Trophoblast cell (in vitro differentiated cells and primary cell): ENCODE results near the gene SFXN4.

Source experiments
- DNase-seq, 2 donors: peaks; one replicate each; pipeline ENCODE4 v3.0.0-alpha.2; 2016
- H2AFZ ChIP-seq: 2 replicates; pipeline ENCODE4 v1.6.1; 2013; ENCODE audit warnings: low read length, moderate library complexity, mild to moderate bottlenecking; ENCODE audit not compliant: insufficient read depth, poor library complexity
- H2AK5ac ChIP-seq: 2 replicates; pipeline ENCODE4 v1.6.1; 2013; ENCODE audit warnings: mild to moderate bottlenecking, low read length
- H2BK120ac ChIP-seq: 2 replicates; pipeline ENCODE4 v1.6.1; 2013; ENCODE audit warnings: low read length, mild to moderate bottlenecking, moderate library complexity; ENCODE audit not compliant: insufficient read depth, poor library complexity
- H2BK12ac ChIP-seq: 2 replicates; pipeline ENCODE4 v1.6.1; 2013; ENCODE audit warnings: mild to moderate bottlenecking, low read length, moderate library complexity
- H2BK5ac ChIP-seq: 2 replicates; pipeline ENCODE4 v1.6.1; 2013; ENCODE audit warnings: low read length, low read depth, moderate library complexity, mild to moderate bottlenecking; ENCODE audit not compliant: poor library complexity
- H3K14ac ChIP-seq: 2 replicates; pipeline ENCODE4 v1.6.1; 2013; ENCODE audit warnings: mild to moderate bottlenecking, low read length
- H3K18ac ChIP-seq: 2 replicates; pipeline ENCODE4 v1.6.1; 2013; ENCODE audit warnings: mild to moderate bottlenecking, low read length
- H3K23ac ChIP-seq: 2 replicates; pipeline ENCODE4 v1.6.1; 2013; ENCODE audit warnings: low read length
- H3K27ac ChIP-seq: 2 replicates; pipeline ENCODE4 v1.5.1; 2013; ENCODE audit warnings: low read depth, mild to moderate bottlenecking, inconsistent platforms, low read length, moderate library complexity
- H3K27me3 ChIP-seq: 2 replicates; pipeline ENCODE4 v1.6.1; 2013; ENCODE audit warnings: inconsistent platforms, mild to moderate bottlenecking, low read length, moderate library complexity; ENCODE audit not compliant: insufficient read depth
- H3K36me3 ChIP-seq, 2 experiments: 1 replicate in 1 of 2; 2 replicates in 1 of 2; pipeline ENCODE4 v1.6.1; 2013; ENCODE audit warnings: low read length in 2 of 2, mild to moderate bottlenecking in 2 of 2, moderate library complexity in 1 of 2; ENCODE audit not compliant: insufficient read depth in 2 of 2, control insufficient read depth in 1 of 2
- H3K4ac ChIP-seq: 2 replicates; pipeline ENCODE4 v1.6.1; 2013; ENCODE audit warnings: low read depth, mild to moderate bottlenecking, low read length, moderate library complexity
- H3K4me1 ChIP-seq, 2 experiments: 1 replicate in 1 of 2; 2 replicates in 1 of 2; pipeline ENCODE4 v1.6.1; 2013; ENCODE audit warnings: low read length in 2 of 2, mild to moderate bottlenecking in 2 of 2, moderate library complexity in 1 of 2; ENCODE audit not compliant: insufficient read depth in 2 of 2, control insufficient read depth in 1 of 2
- H3K4me2 ChIP-seq: 2 replicates; pipeline ENCODE4 v1.6.1; 2013; ENCODE audit warnings: inconsistent platforms, mild to moderate bottlenecking, low read length, moderate library complexity
- H3K4me3 ChIP-seq: 2 replicates; pipeline ENCODE4 v1.5.1; 2013; ENCODE audit warnings: mild to moderate bottlenecking, low read depth, low read length, inconsistent platforms
- H3K79me1 ChIP-seq: one replicate; pipeline ENCODE4 v1.6.1; 2013; ENCODE audit warnings: low read length
- H3K79me2 ChIP-seq: 2 replicates; pipeline ENCODE4 v1.6.1; 2013; ENCODE audit warnings: low read length, mild to moderate bottlenecking; ENCODE audit not compliant: control insufficient read depth, insufficient read depth, poor library complexity
- H3K9ac ChIP-seq: 2 replicates; pipeline ENCODE4 v1.6.1; 2013; ENCODE audit warnings: mild to moderate bottlenecking, low read length
- H3K9me3 ChIP-seq: 2 replicates; pipeline ENCODE4 v1.6.1; 2013; ENCODE audit warnings: low read depth, mild to moderate bottlenecking, control low read depth, inconsistent platforms, low read length; ENCODE audit not compliant: insufficient read depth
- H4K12ac ChIP-seq: 2 replicates; pipeline ENCODE4 v1.6.1; 2013; ENCODE audit warnings: low read depth, mild to moderate bottlenecking, low read length, moderate library complexity
- H4K8ac ChIP-seq: 2 replicates; pipeline ENCODE4 v1.6.1; 2013; ENCODE audit warnings: low read depth, mild to moderate bottlenecking, low read length, moderate library complexity
- H4K91ac ChIP-seq: one replicate; pipeline ENCODE4 v1.6.1; 2013; ENCODE audit warnings: low read depth, mild to moderate bottlenecking, low read length, moderate library complexity
- WGBS: extraction: QIAGEN DNeasy Blood & Tissue Kit; methylation state at CpG from one replicate; pipeline ENCODE4 v1.1.7; 2013; ENCODE audit warnings: missing lambda C conversion rate; ENCODE audit not compliant: insufficient read length, insufficient coverage; ENCODE audit errors: extremely low coverage; 5-methylcytosine and 5-hydroxymethylcytosine counted together

Gene SFXN4

GRCh38 chr10:119209736-119210355 is 44.3 kb upstream of the SFXN4 start:
- WGBS = no CpG with 5 or more reads among the region's 9 CpGs

GRCh38 chr10:119209035-119209735 is 43.7 kb upstream of the SFXN4 start:
- H3K36me3 ChIP-seq = no peaks in the 10 kb centered on the region
- H3K79me1 ChIP-seq = peaks cover 5% of the 10 kb centered on the region
- no peak overlapping the region for H4K91ac ChIP-seq
- no peak overlapping the region for H3K18ac ChIP-seq
- no peak overlapping the region for H3K23ac ChIP-seq
- no peak overlapping the region for H4K12ac ChIP-seq
- H3K79me2 ChIP-seq = peaks cover 3% of the 10 kb centered on the region
- H2AK5ac ChIP-seq = no peak overlapping the region
- H3K4me3 ChIP-seq = no peak overlapping the region
- H2BK12ac ChIP-seq = no peak overlapping the region
- peak overlapping the region; percentile 18 for H3K4me2 ChIP-seq
- no peak overlapping the region for H4K8ac ChIP-seq
- no peak overlapping the region for H2AFZ ChIP-seq
- H3K9me3 ChIP-seq = no peaks in the 10 kb centered on the region
- H3K4ac ChIP-seq = no peak overlapping the region
- H2BK120ac ChIP-seq = no peak overlapping the region
- peaks cover 8 to 11% of the 10 kb centered on the region in 2 experiments for H3K4me1 ChIP-seq
- no peak overlapping the region for H3K14ac ChIP-seq
- H2BK5ac ChIP-seq = no peak overlapping the region
- no peak overlapping the region for H3K9ac ChIP-seq
- H3K27ac ChIP-seq = no peak overlapping the region
- DNase-seq = peak; percentile 47 to 81
- no CpG with 5 or more reads among the region's 15 CpGs for WGBS
- H3K27me3 ChIP-seq = no peaks in the 10 kb centered on the region

More at GRCh38 chr10:119209736-119210355, 44.3 kb upstream of the SFXN4 start:
- H3K23ac ChIP-seq = no peak overlapping the region
- no peak for DNase-seq
- no peak overlapping the region for H3K14ac ChIP-seq
- no peak overlapping the region for H3K18ac ChIP-seq
- H3K79me1 ChIP-seq = peaks cover 5% of the 10 kb centered on the region
- no peak overlapping the region for H3K9ac ChIP-seq
- H3K4me1 ChIP-seq = peaks cover 8 to 11% of the 10 kb centered on the region in 2 experiments
- H2BK5ac ChIP-seq = no peak overlapping the region
- H3K4ac ChIP-seq = no peak overlapping the region
- no peak overlapping the region for H4K91ac ChIP-seq
- H3K36me3 ChIP-seq = no peaks in the 10 kb centered on the region
- no peaks in the 10 kb centered on the region for H3K9me3 ChIP-seq
- no peaks in the 10 kb centered on the region for H3K27me3 ChIP-seq
- no peak overlapping the region for H2AK5ac ChIP-seq
- no peak overlapping the region for H2AFZ ChIP-seq
- H3K27ac ChIP-seq = no peak overlapping the region
- H2BK120ac ChIP-seq = no peak overlapping the region
- no peak overlapping the region for H2BK12ac ChIP-seq
- H4K12ac ChIP-seq = no peak overlapping the region
- no peak overlapping the region for H3K4me2 ChIP-seq
- peaks cover 3% of the 10 kb centered on the region for H3K79me2 ChIP-seq
- H3K4me3 ChIP-seq = no peak overlapping the region
- H4K8ac ChIP-seq = no peak overlapping the region

GRCh38 chr10:119208553-119208940 is 43.0 kb upstream of the SFXN4 start:
- no peak overlapping the region for H3K18ac ChIP-seq
- H2AFZ ChIP-seq = no peak overlapping the region
- H4K8ac ChIP-seq = no peak overlapping the region
- no peak overlapping the region for H3K4me2 ChIP-seq
- H3K14ac ChIP-seq = no peak overlapping the region
- H2AK5ac ChIP-seq = no peak overlapping the region
- no peak overlapping the region for H3K27ac ChIP-seq
- no peak overlapping the region for H4K91ac ChIP-seq
- no peaks in the 10 kb centered on the region for H3K9me3 ChIP-seq
- H3K9ac ChIP-seq = no peak overlapping the region
- H3K27me3 ChIP-seq = no peaks in the 10 kb centered on the region
- no peak overlapping the region for H3K4me3 ChIP-seq
- no peak overlapping the region for H4K12ac ChIP-seq
- no peaks in the 10 kb centered on the region for H3K36me3 ChIP-seq
- no peak overlapping the region for H3K23ac ChIP-seq
- no CpG with 5 or more reads among the region's 3 CpGs for WGBS
- H2BK12ac ChIP-seq = no peak overlapping the region
- H3K4me1 ChIP-seq = peaks cover 8 to 11% of the 10 kb centered on the region in 2 experiments
- peaks cover 3% of the 10 kb centered on the region for H3K79me2 ChIP-seq
- H3K4ac ChIP-seq = no peak overlapping the region
- no peak overlapping the region for H2BK5ac ChIP-seq
- H2BK120ac ChIP-seq = no peak overlapping the region
- peak in 1 of 2 donors; percentile 9 for DNase-seq
- peaks cover 5% of the 10 kb centered on the region for H3K79me1 ChIP-seq

DNA sequence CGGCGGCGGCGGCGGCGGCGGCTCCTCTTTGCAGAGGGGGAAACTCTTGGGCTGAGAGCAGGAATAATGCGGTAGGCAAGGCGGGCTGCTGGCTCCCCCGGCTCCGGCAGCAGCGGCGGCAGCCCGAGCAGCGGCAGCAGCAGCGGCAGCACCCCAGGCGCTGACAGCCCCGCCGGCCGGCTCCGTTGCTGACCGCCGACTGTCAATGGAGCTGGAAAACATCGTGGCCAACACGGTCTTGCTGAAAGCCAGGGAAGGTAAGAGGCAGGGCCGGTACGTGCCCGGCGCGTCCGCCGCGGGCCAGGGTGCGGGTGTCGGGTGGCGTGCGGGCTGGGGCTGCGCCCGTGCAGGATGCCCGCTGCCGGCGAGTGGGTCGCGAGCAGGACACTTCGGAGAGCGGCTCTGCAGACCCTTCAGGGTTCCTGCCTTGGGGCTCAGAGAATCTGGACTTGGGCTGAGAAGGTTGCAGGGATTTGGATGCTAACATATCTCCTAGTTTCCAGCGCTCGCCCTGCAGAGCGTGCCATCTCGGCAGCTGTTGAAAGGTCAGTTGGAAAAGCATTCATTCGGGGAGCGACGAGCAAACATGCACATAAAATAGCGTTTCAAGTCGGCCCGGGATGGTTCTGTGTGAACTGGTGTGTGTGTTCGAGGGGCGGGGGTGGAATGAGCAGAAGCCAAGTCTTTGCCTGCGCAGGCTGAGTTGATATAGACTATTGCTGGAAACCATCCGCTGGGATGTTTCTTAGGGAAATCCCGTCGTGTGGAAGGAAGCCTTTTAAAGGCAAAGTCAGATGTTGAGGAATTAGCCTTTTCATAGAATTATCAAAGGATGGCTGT is 42.4 kb upstream of the SFXN4 start:
- Histone ChIP-seq H4K91ac (no peak overlapping the region), H3K4me1 (peaks cover 8 to 11% of the 10 kb centered on the region in 2 experiments), H2BK5ac (no peak overlapping the region), H3K4me2 (peak overlapping the region; percentile 87), H3K23ac (no peak overlapping the region), H3K4me3 (peak overlapping the region; percentile 77), H3K27ac (no peak overlapping the region), H3K36me3 (no peaks in the 10 kb centered on the region), H3K4ac (no peak overlapping the region), H3K79me1 (peaks cover 5% of the 10 kb centered on the region), H3K18ac (no peak overlapping the region), H3K14ac (no peak overlapping the region), H3K79me2 (peaks cover 3% of the 10 kb centered on the region), H4K8ac (no peak overlapping the region), H2AK5ac (no peak overlapping the region), H3K9ac (peak overlapping the region; percentile 44), H2AFZ (peak overlapping the region; percentile 75), H2BK120ac (no peak overlapping the region), H4K12ac (no peak overlapping the region), H3K9me3 (no peaks in the 10 kb centered on the region), H3K27me3 (no peaks in the 10 kb centered on the region), H2BK12ac (no peak overlapping the region)
- peak; percentile 57 to 70 for DNase-seq
- WGBS = no CpG with 5 or more reads among the region's 62 CpGs
